ENCODE results near the gene AGR3.

AGR3 gene

GRCh38 chr7:16881844-16882243 lies at the start of gene AGR3:
AGR3 (minus strand) TSS chr7:16881983; CDS start chr7:16878618, 3,365 bp downstream.
- no peak for DNase-seq

- DNase-seq, result no peak
Observed at GRCh38 chr7:16930946-16931345, 49.2 kb upstream of the AGR3 start.

GRCh38 chr7:16929146-16929762 lies 47.5 kb upstream of the AGR3 start:
- no peak for DNase-seq

- DNase-seq, result no peak
Observed at GRCh38 chr7:16926861-16927260, 45.1 kb upstream of the AGR3 start.

- no peak for DNase-seq
Observed at GRCh38 chr7:16926283-16926682, 44.5 kb upstream of the AGR3 start.

GRCh38 chr7:16925609-16926008 lies 43.8 kb upstream of the AGR3 start:
- DNase-seq, result no peak

GRCh38 chr7:16923019-16923418 lies 41.2 kb upstream of the AGR3 start:
- no peak for DNase-seq

- no peak for DNase-seq
Observed at GRCh38 chr7:16921644-16922257, 40.0 kb upstream of the AGR3 start.

- DNase-seq, result no peak
Observed at GRCh38 chr7:16921151-16921550, 39.4 kb upstream of the AGR3 start.

GRCh38 chr7:16919440-16919839 lies 37.7 kb upstream of the AGR3 start:
- DNase-seq, result no peak

GRCh38 chr7:16918288-16918895 lies 36.6 kb upstream of the AGR3 start:
- peak; percentile 37 for DNase-seq

- DNase-seq, result no peak
Observed at GRCh38 chr7:16916738-16917137, 35.0 kb upstream of the AGR3 start.

GRCh38 chr7:16916105-16916639 lies 34.4 kb upstream of the AGR3 start:
- no peak for DNase-seq

GRCh38 chr7:16915405-16915804 lies 33.6 kb upstream of the AGR3 start:
- no peak for DNase-seq

GRCh38 chr7:16914771-16915170 lies 33.0 kb upstream of the AGR3 start:
- no peak for DNase-seq

GRCh38 chr7:16913643-16914042 lies 31.9 kb upstream of the AGR3 start:
- no peak for DNase-seq

GRCh38 chr7:16912540-16912939 lies 30.8 kb upstream of the AGR3 start:
- no peak for DNase-seq

- DNase-seq, result no peak
Observed at GRCh38 chr7:16908561-16908960, 26.8 kb upstream of the AGR3 start.

GRCh38 chr7:16905300-16906044 lies 23.7 kb upstream of the AGR3 start:
- no peak for DNase-seq

- no peak for DNase-seq
Observed at GRCh38 chr7:16904076-16904475, 22.3 kb upstream of the AGR3 start.

- no peak for DNase-seq
Observed at GRCh38 chr7:16900209-16900768, 18.5 kb upstream of the AGR3 start.

GRCh38 chr7:16891874-16892643 lies 10.3 kb upstream of the AGR3 start:
- no peak for DNase-seq
